Right lobe of liver (tissue), 4 donors: Measurements from ENCODE around the gene CORO2A.

Experiments used
- POLR2A ChIP-seq: fragments of 450-650 bp; IDR thresholded peaks from one replicate; pipeline ENCODE4 v1.6.1; 2017; ENCODE audit warnings: antibody characterized with exemption, mild to moderate bottlenecking
- TF ChIP-seq, protein P1 (sequence below), 4 donors: fragments of 200-600 bp in 3 of 4; fragments of 450-650 bp in 1 of 4; IDR thresholded peaks; one replicate each; pipeline versions ENCODE4 v1.5.1 to v1.8.0; 2016 to 2022; ENCODE audit warnings: antibody characterized with exemption in 4 of 4, mild to moderate bottlenecking in 2 of 4
- donor health status: DM: no; HTN: no; CAD: no.
- donor health status: DM: no; HTN: no; CAD: no.
- donor health status: DM: no; HTN: yes; CAD: no.

- TF ChIP-seq, protein P1, sequence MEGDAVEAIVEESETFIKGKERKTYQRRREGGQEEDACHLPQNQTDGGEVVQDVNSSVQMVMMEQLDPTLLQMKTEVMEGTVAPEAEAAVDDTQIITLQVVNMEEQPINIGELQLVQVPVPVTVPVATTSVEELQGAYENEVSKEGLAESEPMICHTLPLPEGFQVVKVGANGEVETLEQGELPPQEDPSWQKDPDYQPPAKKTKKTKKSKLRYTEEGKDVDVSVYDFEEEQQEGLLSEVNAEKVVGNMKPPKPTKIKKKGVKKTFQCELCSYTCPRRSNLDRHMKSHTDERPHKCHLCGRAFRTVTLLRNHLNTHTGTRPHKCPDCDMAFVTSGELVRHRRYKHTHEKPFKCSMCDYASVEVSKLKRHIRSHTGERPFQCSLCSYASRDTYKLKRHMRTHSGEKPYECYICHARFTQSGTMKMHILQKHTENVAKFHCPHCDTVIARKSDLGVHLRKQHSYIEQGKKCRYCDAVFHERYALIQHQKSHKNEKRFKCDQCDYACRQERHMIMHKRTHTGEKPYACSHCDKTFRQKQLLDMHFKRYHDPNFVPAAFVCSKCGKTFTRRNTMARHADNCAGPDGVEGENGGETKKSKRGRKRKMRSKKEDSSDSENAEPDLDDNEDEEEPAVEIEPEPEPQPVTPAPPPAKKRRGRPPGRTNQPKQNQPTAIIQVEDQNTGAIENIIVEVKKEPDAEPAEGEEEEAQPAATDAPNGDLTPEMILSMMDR (IDR thresholded peaks at IDR 0.05): no peak
- no peak for TF ChIP-seq POLR2A
Measured at GRCh38 chr9:98083566-98084183, 108.8 kb downstream of the CORO2A start.
